SK-N-SH treated with all-trans-retinoic acid at 6 μM for 48 hours (cell line): ENCODE measurements around the gene CDHR4.

Experiments used
- ATAC-seq: fragments of 200-7000 bp; cut with Tn5 transposase; 3 replicates; pipeline ENCODE4 v1.9.1; 2020; ENCODE audit warnings: mild to moderate bottlenecking, moderate library complexity
- ARNTL ChIP-seq: fragments of 450-650 bp; formaldehyde crosslinking; IDR thresholded peaks from 2 replicates; pipeline ENCODE4 v1.5.0; 2020; ENCODE audit warnings: low read depth, mild to moderate bottlenecking, moderate library complexity, borderline replicate concordance
- BACH2 ChIP-seq: fragments of 250-450 bp; sonication (Bioruptor Pico); IDR thresholded peaks from 2 replicates; pipeline ENCODE4 v1.9.0; 2021; ENCODE audit warnings: mild to moderate bottlenecking, borderline replicate concordance
- CREB5 ChIP-seq: fragments of 250-450 bp; sonication (Bioruptor Pico); IDR thresholded peaks from 2 replicates; pipeline ENCODE4 v1.5.1; 2020; ENCODE audit warnings: low read depth, mild to moderate bottlenecking, moderate library complexity
- CSDC2 ChIP-seq: fragments of 250-450 bp; sonication (Bioruptor Pico); IDR thresholded peaks from 2 replicates; pipeline ENCODE4 v1.5.0; 2020; ENCODE audit warnings: mild to moderate bottlenecking, moderate library complexity
- ESRRG ChIP-seq: fragments of 250-450 bp; sonication (Bioruptor Pico); IDR thresholded peaks from 2 replicates; pipeline ENCODE4 v1.6.1; 2021; ENCODE audit warnings: mild to moderate bottlenecking
- GLIS3 ChIP-seq: fragments of 250-450 bp; sonication (Bioruptor Pico); IDR thresholded peaks from 2 replicates; pipeline ENCODE4 v1.5.0; 2020; ENCODE audit warnings: mild to moderate bottlenecking, moderate library complexity
- ISL1 ChIP-seq: fragments of 250-450 bp; sonication (Bioruptor Pico); IDR thresholded peaks from 2 replicates; pipeline ENCODE4 v2.1.2; 2022; ENCODE audit warnings: mild to moderate bottlenecking, moderate library complexity
- OSR1 ChIP-seq: fragments of 250-450 bp; sonication (Bioruptor Pico); IDR thresholded peaks from 2 replicates; pipeline ENCODE4 v1.8.0; 2022; ENCODE audit warnings: moderate library complexity, mild to moderate bottlenecking, inconsistent platforms
- PATZ1 ChIP-seq: fragments of 250-450 bp; sonication (Bioruptor Pico); IDR thresholded peaks from 2 replicates; pipeline ENCODE4 v1.8.0; 2020; ENCODE audit warnings: mild to moderate bottlenecking, moderate library complexity, borderline replicate concordance
- PPARA ChIP-seq: fragments of 250-450 bp; sonication (Bioruptor Pico); IDR thresholded peaks from 2 replicates; pipeline ENCODE4 v1.5.0; 2020; ENCODE audit warnings: mild to moderate bottlenecking, borderline replicate concordance
- RARB ChIP-seq: fragments of 250-450 bp; sonication (Bioruptor Pico); IDR thresholded peaks from 2 replicates; pipeline ENCODE4 v1.8.0; 2021; ENCODE audit warnings: mild to moderate bottlenecking, moderate library complexity
- SNAI2 ChIP-seq: fragments of 250-450 bp; sonication (Bioruptor Pico); IDR thresholded peaks from 2 replicates; pipeline ENCODE4 v1.5.0; 2020; ENCODE audit warnings: mild to moderate bottlenecking, moderate library complexity
- TCF4 ChIP-seq: fragments of 250-450 bp; sonication (Bioruptor Pico); IDR thresholded peaks from 2 replicates; pipeline ENCODE4 v1.8.0; 2021; ENCODE audit warnings: mild to moderate bottlenecking, moderate library complexity, borderline replicate concordance
- TOX ChIP-seq: fragments of 250-450 bp; sonication (Bioruptor Pico); IDR thresholded peaks from 2 replicates; pipeline ENCODE4 v1.8.0; 2021; ENCODE audit warnings: mild to moderate bottlenecking, moderate library complexity, borderline replicate concordance
- ZC3H10 ChIP-seq: fragments of 250-450 bp; sonication (Bioruptor Pico); IDR thresholded peaks from 2 replicates; pipeline ENCODE4 v1.5.1; 2021; ENCODE audit warnings: mild to moderate bottlenecking, moderate library complexity
- ZFP3 ChIP-seq: fragments of 250-450 bp; sonication (Bioruptor Pico); IDR thresholded peaks from 2 replicates; pipeline ENCODE4 v1.5.0; 2020; ENCODE audit warnings: mild to moderate bottlenecking, moderate library complexity
- ZFP30 ChIP-seq: fragments of 450-650 bp; formaldehyde crosslinking; IDR thresholded peaks from 2 replicates; pipeline ENCODE4 v1.5.0; 2022; ENCODE audit warnings: mild to moderate bottlenecking, moderate library complexity
- ZNF70 ChIP-seq: fragments of 450-650 bp; formaldehyde crosslinking; IDR thresholded peaks from 2 replicates; pipeline ENCODE4 v1.5.0; 2020; ENCODE audit warnings: mild to moderate bottlenecking, moderate library complexity
- ZNF8 ChIP-seq: fragments of 450-650 bp; formaldehyde crosslinking; IDR thresholded peaks from 2 replicates; pipeline ENCODE4 v1.5.0; 2020; ENCODE audit warnings: mild to moderate bottlenecking, moderate library complexity
- TF ChIP-seq, protein P1 (sequence below): fragments of 250-450 bp; sonication (Bioruptor Pico); IDR thresholded peaks from 2 replicates; pipeline ENCODE4 v1.5.1; 2021; ENCODE audit warnings: mild to moderate bottlenecking, moderate library complexity
- TF ChIP-seq, protein P2 (sequence below): fragments of 250-450 bp; sonication (Bioruptor Pico); IDR thresholded peaks from 2 replicates; pipeline ENCODE4 v1.5.0; 2020; ENCODE audit warnings: mild to moderate bottlenecking, moderate library complexity
- TF ChIP-seq, protein P3 (sequence below): fragments of 250-450 bp; sonication (Bioruptor Pico); IDR thresholded peaks from 2 replicates; pipeline ENCODE4 v1.8.0; 2021; ENCODE audit warnings: low read depth, mild to moderate bottlenecking, moderate library complexity, borderline replicate concordance

CDHR4 gene

GRCh38 chr3:49769926-49770325 lies 29.7 kb downstream of the CDHR4 start:
- ATAC-seq, result no peak
- no peak for TF ChIP-seq ZFP3 (CRISPR knock-in tag)
- TF ChIP-seq ZFP30 (CRISPR knock-in tag), result no peak
- no peak for TF ChIP-seq RARB (CRISPR knock-in tag)
- TF ChIP-seq CSDC2, result no peak
- no peak for TF ChIP-seq ARNTL (CRISPR knock-in tag)
- no peak for TF ChIP-seq TCF4
- TF ChIP-seq ISL1 (CRISPR knock-in tag), result no peak
- no peak for TF ChIP-seq PATZ1 (CRISPR knock-in tag)
- no peak for TF ChIP-seq ZNF70 (CRISPR knock-in tag)
- no peak for TF ChIP-seq SNAI2 (CRISPR knock-in tag)
- TF ChIP-seq ESRRG (CRISPR knock-in tag), result no peak
- TF ChIP-seq CREB5 (CRISPR knock-in tag), result no peak
- no peak for TF ChIP-seq OSR1 (CRISPR knock-in tag)
- TF ChIP-seq BACH2 (CRISPR knock-in tag), result no peak
- TF ChIP-seq, protein P1, sequence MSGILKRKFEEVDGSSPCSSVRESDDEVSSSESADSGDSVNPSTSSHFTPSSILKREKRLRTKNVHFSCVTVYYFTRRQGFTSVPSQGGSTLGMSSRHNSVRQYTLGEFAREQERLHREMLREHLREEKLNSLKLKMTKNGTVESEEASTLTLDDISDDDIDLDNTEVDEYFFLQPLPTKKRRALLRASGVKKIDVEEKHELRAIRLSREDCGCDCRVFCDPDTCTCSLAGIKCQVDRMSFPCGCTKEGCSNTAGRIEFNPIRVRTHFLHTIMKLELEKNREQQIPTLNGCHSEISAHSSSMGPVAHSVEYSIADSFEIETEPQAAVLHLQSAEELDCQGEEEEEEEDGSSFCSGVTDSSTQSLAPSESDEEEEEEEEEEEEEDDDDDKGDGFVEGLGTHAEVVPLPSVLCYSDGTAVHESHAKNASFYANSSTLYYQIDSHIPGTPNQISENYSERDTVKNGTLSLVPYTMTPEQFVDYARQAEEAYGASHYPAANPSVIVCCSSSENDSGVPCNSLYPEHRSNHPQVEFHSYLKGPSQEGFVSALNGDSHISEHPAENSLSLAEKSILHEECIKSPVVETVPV, result no peak
- TF ChIP-seq ZNF8 (CRISPR knock-in tag), result no peak
- TF ChIP-seq, protein P2, sequence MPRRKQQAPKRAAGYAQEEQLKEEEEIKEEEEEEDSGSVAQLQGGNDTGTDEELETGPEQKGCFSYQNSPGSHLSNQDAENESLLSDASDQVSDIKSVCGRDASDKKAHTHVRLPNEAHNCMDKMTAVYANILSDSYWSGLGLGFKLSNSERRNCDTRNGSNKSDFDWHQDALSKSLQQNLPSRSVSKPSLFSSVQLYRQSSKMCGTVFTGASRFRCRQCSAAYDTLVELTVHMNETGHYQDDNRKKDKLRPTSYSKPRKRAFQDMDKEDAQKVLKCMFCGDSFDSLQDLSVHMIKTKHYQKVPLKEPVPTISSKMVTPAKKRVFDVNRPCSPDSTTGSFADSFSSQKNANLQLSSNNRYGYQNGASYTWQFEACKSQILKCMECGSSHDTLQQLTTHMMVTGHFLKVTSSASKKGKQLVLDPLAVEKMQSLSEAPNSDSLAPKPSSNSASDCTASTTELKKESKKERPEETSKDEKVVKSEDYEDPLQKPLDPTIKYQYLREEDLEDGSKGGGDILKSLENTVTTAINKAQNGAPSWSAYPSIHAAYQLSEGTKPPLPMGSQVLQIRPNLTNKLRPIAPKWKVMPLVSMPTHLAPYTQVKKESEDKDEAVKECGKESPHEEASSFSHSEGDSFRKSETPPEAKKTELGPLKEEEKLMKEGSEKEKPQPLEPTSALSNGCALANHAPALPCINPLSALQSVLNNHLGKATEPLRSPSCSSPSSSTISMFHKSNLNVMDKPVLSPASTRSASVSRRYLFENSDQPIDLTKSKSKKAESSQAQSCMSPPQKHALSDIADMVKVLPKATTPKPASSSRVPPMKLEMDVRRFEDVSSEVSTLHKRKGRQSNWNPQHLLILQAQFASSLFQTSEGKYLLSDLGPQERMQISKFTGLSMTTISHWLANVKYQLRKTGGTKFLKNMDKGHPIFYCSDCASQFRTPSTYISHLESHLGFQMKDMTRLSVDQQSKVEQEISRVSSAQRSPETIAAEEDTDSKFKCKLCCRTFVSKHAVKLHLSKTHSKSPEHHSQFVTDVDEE, result no peak
- TF ChIP-seq PPARA (CRISPR knock-in tag), result no peak
- TF ChIP-seq TOX (CRISPR knock-in tag), result no peak
- TF ChIP-seq, all 23 proteins: peak for 0

DNA sequence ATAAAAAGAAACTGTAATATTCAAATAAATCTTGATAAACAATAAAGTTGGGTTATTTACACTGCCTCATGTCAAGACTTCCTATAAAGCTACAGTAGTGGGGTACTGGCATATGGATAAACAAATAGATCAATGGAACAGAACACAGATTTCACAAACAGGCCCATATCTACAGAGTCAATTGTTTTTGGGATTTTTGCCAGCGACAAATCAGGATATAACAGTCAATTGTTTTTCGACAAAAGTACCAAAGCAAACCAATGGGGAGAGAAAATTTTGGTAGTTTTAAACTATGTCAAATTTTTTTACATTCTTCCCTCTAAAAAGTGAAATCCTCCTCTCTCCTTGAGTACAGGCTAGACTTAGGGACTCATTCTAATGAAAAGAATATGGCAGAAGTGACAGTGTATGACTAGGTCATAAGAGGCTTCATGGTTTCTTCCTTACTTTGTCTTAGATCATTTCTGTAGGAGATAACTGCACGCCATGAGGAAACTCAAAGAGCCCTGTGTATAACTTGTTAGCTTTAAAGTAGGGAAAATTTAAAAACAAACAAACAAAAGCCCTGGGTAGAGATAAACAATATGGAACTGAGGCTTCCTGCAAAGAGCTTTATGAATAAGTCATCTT lies 30.3 kb downstream of the CDHR4 start:
- ATAC-seq, result peak; percentile 45; the same call in 2 of the 3 replicates
- no peak for TF ChIP-seq ARNTL (CRISPR knock-in tag)
- TF ChIP-seq ZC3H10 (CRISPR knock-in tag), result no peak
- TF ChIP-seq TCF4, result no peak
- TF ChIP-seq, protein P3, sequence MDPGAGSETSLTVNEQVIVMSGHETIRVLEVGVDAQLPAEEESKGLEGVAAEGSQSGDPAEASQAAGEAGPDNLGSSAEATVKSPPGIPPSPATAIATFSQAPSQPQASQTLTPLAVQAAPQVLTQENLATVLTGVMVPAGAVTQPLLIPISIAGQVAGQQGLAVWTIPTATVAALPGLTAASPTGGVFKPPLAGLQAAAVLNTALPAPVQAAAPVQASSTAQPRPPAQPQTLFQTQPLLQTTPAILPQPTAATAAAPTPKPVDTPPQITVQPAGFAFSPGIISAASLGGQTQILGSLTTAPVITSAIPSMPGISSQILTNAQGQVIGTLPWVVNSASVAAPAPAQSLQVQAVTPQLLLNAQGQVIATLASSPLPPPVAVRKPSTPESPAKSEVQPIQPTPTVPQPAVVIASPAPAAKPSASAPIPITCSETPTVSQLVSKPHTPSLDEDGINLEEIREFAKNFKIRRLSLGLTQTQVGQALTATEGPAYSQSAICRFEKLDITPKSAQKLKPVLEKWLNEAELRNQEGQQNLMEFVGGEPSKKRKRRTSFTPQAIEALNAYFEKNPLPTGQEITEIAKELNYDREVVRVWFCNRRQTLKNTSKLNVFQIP (CRISPR knock-in tag), result no peak
- no peak for TF ChIP-seq GLIS3 (CRISPR knock-in tag)
- no peak for TF ChIP-seq ESRRG (CRISPR knock-in tag)
- no peak for TF ChIP-seq ISL1 (CRISPR knock-in tag)
- TF ChIP-seq OSR1 (CRISPR knock-in tag), result no peak
- no peak for TF ChIP-seq SNAI2 (CRISPR knock-in tag)
- TF ChIP-seq RARB (CRISPR knock-in tag), result no peak
- no peak for TF ChIP-seq ZNF70 (CRISPR knock-in tag)
- TF ChIP-seq TOX (CRISPR knock-in tag), result no peak
- TF ChIP-seq, protein P2, result no peak
- TF ChIP-seq ZNF8 (CRISPR knock-in tag), result no peak
- TF ChIP-seq, protein P1, result no peak
- TF ChIP-seq PATZ1 (CRISPR knock-in tag), result no peak
- TF ChIP-seq BACH2 (CRISPR knock-in tag), result no peak
